Measurements from ENCODE around the gene APOH.

Gene APOH

GRCh38 chr17:66227212-66228045 lies 1.8 kb downstream of the APOH start:
- no peak for DNase-seq

GRCh38 chr17:66222798-66223350 lies 6.3 kb downstream of the APOH start:
- TF ChIP-seq GATA1 (IDR thresholded peaks at IDR 0.05; ENCODE audit: low read depth, low read length), result no peak
- TF ChIP-seq POLR2A (IDR thresholded peaks at IDR 0.05; ENCODE audit: low read length), result no peak

More at GRCh38 chr17:66227212-66228045, 1.8 kb downstream of the APOH start:
- no peak for TF ChIP-seq POLR2A (IDR thresholded peaks at IDR 0.05; ENCODE audit: low read length)
- no peak for TF ChIP-seq GATA1 (IDR thresholded peaks at IDR 0.05; ENCODE audit: low read depth, low read length)

GRCh38 chr17:66221755-66222530 lies 7.3 kb downstream of the APOH start:
- DNase-seq, result no peak
- TF ChIP-seq POLR2A (IDR thresholded peaks at IDR 0.05; ENCODE audit: low read length) (no peak), GATA1 (IDR thresholded peaks at IDR 0.05; ENCODE audit: low read depth, low read length) (no peak)

More at GRCh38 chr17:66222798-66223350, 6.3 kb downstream of the APOH start:
- DNase-seq, result no peak

GRCh38 chr17:66221343-66221742 lies 7.9 kb downstream of the APOH start:
- no peak for TF ChIP-seq GATA1 (IDR thresholded peaks at IDR 0.05; ENCODE audit: low read depth, low read length)
- TF ChIP-seq POLR2A (IDR thresholded peaks at IDR 0.05; ENCODE audit: low read length), result no peak
- no peak for DNase-seq

GRCh38 chr17:66220079-66220835 lies 9.0 kb downstream of the APOH start:
- no peak for TF ChIP-seq GATA1 (IDR thresholded peaks at IDR 0.05; ENCODE audit: low read depth, low read length)
- no peak for TF ChIP-seq POLR2A (IDR thresholded peaks at IDR 0.05; ENCODE audit: low read length)
- DNase-seq, result no peak

GRCh38 chr17:66215529-66215911 lies 13.7 kb downstream of the APOH start:
- TF ChIP-seq POLR2A (IDR thresholded peaks at IDR 0.05; ENCODE audit: low read length) (no peak), GATA1 (IDR thresholded peaks at IDR 0.05; ENCODE audit: low read depth, low read length) (no peak)
- DNase-seq, result no peak

GRCh38 chr17:66214884-66215528 lies 14.2 kb downstream of the APOH start:
- DNase-seq, result no peak

GRCh38 chr17:66211047-66211810 lies 18.0 kb downstream of the APOH start:
- DNase-seq, result no peak
- TF ChIP-seq GATA1 (IDR thresholded peaks at IDR 0.05; ENCODE audit: low read depth, low read length) (no peak), POLR2A (IDR thresholded peaks at IDR 0.05; ENCODE audit: low read length) (no peak)

More at GRCh38 chr17:66214884-66215528, 14.2 kb downstream of the APOH start:
- no peak for TF ChIP-seq POLR2A (IDR thresholded peaks at IDR 0.05; ENCODE audit: low read length)
- TF ChIP-seq GATA1 (IDR thresholded peaks at IDR 0.05; ENCODE audit: low read depth, low read length), result no peak

GRCh38 chr17:66210208-66210574 lies 19.0 kb downstream of the APOH start:
- TF ChIP-seq POLR2A (IDR thresholded peaks at IDR 0.05; ENCODE audit: low read length) (no peak), GATA1 (IDR thresholded peaks at IDR 0.05; ENCODE audit: low read depth, low read length) (no peak)
- DNase-seq, result no peak

- TF ChIP-seq POLR2A (IDR thresholded peaks at IDR 0.05; ENCODE audit: low read length), result no peak
- no peak for TF ChIP-seq GATA1 (IDR thresholded peaks at IDR 0.05; ENCODE audit: low read depth, low read length)
- no peak for DNase-seq
These were observed 21.3 kb downstream of the APOH start for GRCh38 chr17:66207936-66208335.

GRCh38 chr17:66203274-66204015 lies 25.8 kb downstream of the APOH start:
- DNase-seq, result no peak
- TF ChIP-seq GATA1 (IDR thresholded peaks at IDR 0.05; ENCODE audit: low read depth, low read length), result no peak
- TF ChIP-seq POLR2A (IDR thresholded peaks at IDR 0.05; ENCODE audit: low read length), result no peak

GRCh38 chr17:66200685-66201092 lies 28.5 kb downstream of the APOH start:
- DNase-seq, result peak; percentile 61 to 63
- TF ChIP-seq GATA1 (IDR thresholded peaks at IDR 0.05; ENCODE audit: low read depth, low read length) (no peak), POLR2A (IDR thresholded peaks at IDR 0.05; ENCODE audit: low read length) (no peak)
